CD4-positive, alpha-beta memory T cell (primary cell): ENCODE data around the gene ADM2. TPM values are rescaled to one million over a fixed set of nuclear protein-coding genes. Genes with fewer than 3 reads are reported as not detected.
A peak's percentile ranks its signal among the peaks of the same experiment; 100 is the strongest.

ENCODE experiments used
- CTCF ChIA-PET: fragments of 350-600 bp; sonication (Branson Sonifier 250); formaldehyde crosslinking; loops from one replicate; lab custom pipeline; 2021; ENCODE audit warnings: inconsistent platforms; ENCODE audit not compliant: partially characterized antibody; lab: Charles Lee
- POLR2A ChIA-PET: fragments of 350-600 bp; sonication (Branson Sonifier 250); formaldehyde crosslinking; loops from one replicate; lab custom pipeline; 2021; ENCODE audit not compliant: partially characterized antibody; lab: Charles Lee
- DNase-seq, 5 donors: peaks; one replicate each; pipeline versions ENCODE4 v3.0.0 to v3.0.0-alpha.2; 2020 to 2022; ENCODE audit warnings: mixed read lengths in 1 of 5
- H3K27ac ChIP-seq: one replicate; pipeline ENCODE4 v1.7.0; 2013; ENCODE audit warnings: low read depth, low read length
- H3K27me3 ChIP-seq: 2 replicates; pipeline ENCODE4 v1.7.0; 2013; ENCODE audit warnings: mild to moderate bottlenecking, low read length, moderate library complexity; ENCODE audit not compliant: insufficient read depth
- H3K36me3 ChIP-seq: 2 replicates; pipeline ENCODE4 v1.7.0; 2013; ENCODE audit warnings: mild to moderate bottlenecking, low read length, moderate library complexity; ENCODE audit not compliant: insufficient read depth
- H3K4me1 ChIP-seq: 2 replicates; pipeline ENCODE4 v1.7.0; 2013; ENCODE audit warnings: mild to moderate bottlenecking, low read length, moderate library complexity; ENCODE audit not compliant: insufficient read depth
- H3K4me3 ChIP-seq, 2 donors: one replicate each; pipeline ENCODE4 v1.7.0; 2013; ENCODE audit warnings: low read length in 2 of 2, mild to moderate bottlenecking in 1 of 2
- H3K9me3 ChIP-seq, 2 donors: one replicate each; pipeline ENCODE4 v1.7.0; 2013; ENCODE audit warnings: low read length in 2 of 2, control low read depth in 1 of 2; ENCODE audit not compliant: control insufficient read depth in 1 of 2
- H3K27ac Mint-ChIP-seq, 7 donors: one replicate each; pipeline ENCODE4 v1.8.0; 2020 to 2021; ENCODE audit warnings: mixed read lengths in 7 of 7, mild to moderate bottlenecking in 6 of 7, inconsistent platforms in 3 of 7, moderate library complexity in 3 of 7
- H3K27me3 Mint-ChIP-seq, 2 donors: one replicate each; pipeline ENCODE4 v1.8.0; 2020 to 2021; ENCODE audit warnings: mixed read lengths in 2 of 2
- H3K36me3 Mint-ChIP-seq, 2 donors: one replicate each; pipeline ENCODE4 v1.8.0; 2020 to 2021; ENCODE audit warnings: mixed read lengths in 2 of 2, inconsistent platforms in 1 of 2, mild to moderate bottlenecking in 1 of 2
- H3K4me1 Mint-ChIP-seq, 4 donors: one replicate each; pipeline ENCODE4 v1.8.0; 2020 to 2021; ENCODE audit warnings: mixed read lengths in 4 of 4, mild to moderate bottlenecking in 1 of 4
- H3K4me3 Mint-ChIP-seq, 8 donors: one replicate each; pipeline ENCODE4 v1.8.0; 2020 to 2021; ENCODE audit warnings: mixed read lengths in 8 of 8, mild to moderate bottlenecking in 7 of 8, moderate library complexity in 6 of 8, inconsistent platforms in 3 of 8
- H3K9me3 Mint-ChIP-seq, 8 donors: one replicate each; pipeline ENCODE4 v1.8.0; 2020 to 2021; ENCODE audit warnings: mixed read lengths in 8 of 8, mild to moderate bottlenecking in 5 of 8, inconsistent platforms in 3 of 8, moderate library complexity in 1 of 8
- intact Hi-C: fragments of 100-400 bp; cut with micrococcal nuclease; formaldehyde crosslinking; loops from one replicate; pipeline ENCODE4 v1.15.1; 2023
- polyA plus RNA-seq, 2 donors: library from polyadenylated mRNA; unstranded; fragments of 300-500 nt; fragmentation: Illumina TruSeq; gene quantifications; one replicate each; pipeline ENCODE4 v1.2.3, GENCODE V29; 2021
- total RNA-seq, 2 experiments: library from RNA; stranded (reverse); gene quantifications; one replicate each; pipeline ENCODE4 v1.2.3, GENCODE V29; 2021

The ADM2 gene
- total and polyA plus RNA-seq, 4 experiments from 2014 or later = 0.07 to 4.5 (median 2.4) TPM

DNA sequence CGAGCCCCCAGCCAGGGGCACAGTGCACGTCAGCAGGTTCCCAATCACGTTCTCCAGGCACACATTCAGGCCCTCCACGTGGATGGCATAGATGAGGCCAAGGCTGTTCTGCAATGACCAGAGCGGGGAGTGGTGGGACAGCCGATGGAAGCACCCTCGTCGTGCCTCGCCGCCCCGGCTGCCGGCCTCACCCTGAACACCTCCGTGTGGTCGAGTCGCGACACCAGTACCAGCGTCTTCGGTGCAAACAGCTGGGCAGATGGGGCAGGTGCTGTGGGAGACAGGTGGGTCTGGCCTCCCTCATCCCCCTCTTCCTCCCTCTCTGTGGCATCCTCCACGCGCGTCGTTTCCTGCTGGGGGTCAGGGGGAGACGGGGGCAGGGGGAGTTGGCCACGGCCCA is 14.0 kb upstream of the ADM2 start:
- peaks cover 42% of the 10 kb centered on the region for H3K4me1 ChIP-seq
- POLR2A ChIA-PET = interaction anchor here (2.3 to 5.0 kb wide), 4 partner anchors 9 to 81 kb away, joined by 6 to 55 read pairs (median 38); partner anchors contain the start of genes ADM2 and SCO2
- H3K9me3 Mint-ChIP-seq = no peaks in the 10 kb centered on the region
- peaks cover 17 to 46% of the 10 kb centered on the region in 2 donors for H3K36me3 Mint-ChIP-seq
- H3K4me3 Mint-ChIP-seq = no peak overlapping the region
- CTCF ChIA-PET = interaction anchor here (1.4 to 1.8 kb wide), 2 partner anchors 30 to 58 kb away, joined by 3 to 8 read pairs; partner anchors contain the start of gene SCO2
- H3K4me3 ChIP-seq = no peak overlapping the region
- H3K27ac Mint-ChIP-seq = peak overlapping the region in 4 of 7 donors; percentile 6 to 94 (median 75)
- H3K27ac ChIP-seq = peak overlapping the region; percentile 15
- no peak for DNase-seq
- H3K4me1 Mint-ChIP-seq = peaks cover 21 to 51% (median 34%) of the 10 kb centered on the region in 4 donors
- H3K27me3 ChIP-seq = no peaks in the 10 kb centered on the region
- no peaks in the 10 kb centered on the region for H3K9me3 ChIP-seq
- H3K36me3 ChIP-seq = peaks cover 52% of the 10 kb centered on the region
- intact Hi-C loops = no loop called here
- no peaks in the 10 kb centered on the region for H3K27me3 Mint-ChIP-seq

DNA sequence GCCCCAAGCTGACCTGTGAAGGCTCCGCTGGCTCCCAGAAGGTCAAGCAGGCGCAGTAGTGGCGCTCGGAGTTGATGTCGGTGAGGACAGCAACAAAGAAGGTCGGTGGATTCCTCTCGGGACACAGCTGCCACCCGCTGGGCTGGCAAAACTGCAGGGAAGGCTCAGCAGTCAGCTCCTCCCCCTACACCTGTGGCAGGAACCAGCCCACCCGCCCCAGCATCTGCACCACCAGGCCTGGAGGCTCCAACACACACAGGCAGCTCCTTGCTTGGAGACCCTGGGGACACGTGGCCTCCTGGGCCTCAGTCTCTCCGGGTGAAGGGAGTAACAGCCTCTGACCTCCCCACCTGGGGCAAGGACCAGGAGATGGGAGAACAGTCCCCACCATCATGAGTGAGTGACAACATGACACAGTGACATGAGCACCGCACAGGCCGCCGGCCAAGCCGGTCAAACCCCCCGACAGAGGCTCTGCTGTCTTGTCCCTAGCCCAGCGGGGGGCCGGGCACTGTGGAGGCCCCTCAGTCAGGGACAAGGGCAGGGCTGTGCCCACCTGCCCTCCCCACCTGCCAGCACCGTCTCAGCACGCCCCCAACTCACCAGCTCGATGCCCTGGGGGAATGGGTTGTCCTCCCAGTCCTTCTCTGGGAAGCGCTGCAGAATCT is 13.4 kb upstream of the ADM2 start:
- H3K36me3 ChIP-seq = peaks cover 48% of the 10 kb centered on the region
- no peaks in the 10 kb centered on the region for H3K9me3 Mint-ChIP-seq
- H3K27me3 Mint-ChIP-seq = no peaks in the 10 kb centered on the region
- peak overlapping the region in 2 of 8 donors; percentile 82 to 85 for H3K4me3 Mint-ChIP-seq
- peaks cover 24 to 57% (median 39%) of the 10 kb centered on the region in 4 donors for H3K4me1 Mint-ChIP-seq
- H3K4me3 ChIP-seq = no peak overlapping the region
- ChIA-PET POLR2A (interaction anchor here (0.8 to 8.1 kb wide), 8 partner anchors 10 to 153 kb away, joined by 3 to 71 read pairs (median 22); partner anchors contain the start of genes ADM2, LMF2, NCAPH2 and SCO2), CTCF (interaction anchor here (0.6 to 3.8 kb wide), 8 partner anchors 17 to 153 kb away, joined by 3 to 29 read pairs (median 6); partner anchors contain the start of gene SCO2)
- peak overlapping the region; percentile 52 to 98 (median 95) for H3K27ac Mint-ChIP-seq
- intact Hi-C loops = loop anchor here (2.0 kb wide), 1 partner anchor 15 kb away; no protein-coding TSS in a partner anchor
- no peaks in the 10 kb centered on the region for H3K27me3 ChIP-seq
- no peaks in the 10 kb centered on the region for H3K9me3 ChIP-seq
- peaks cover 15 to 44% of the 10 kb centered on the region in 2 donors for H3K36me3 Mint-ChIP-seq
- H3K4me1 ChIP-seq = peaks cover 47% of the 10 kb centered on the region
- no peak for DNase-seq
- peak overlapping the region; percentile 75 for H3K27ac ChIP-seq

DNA sequence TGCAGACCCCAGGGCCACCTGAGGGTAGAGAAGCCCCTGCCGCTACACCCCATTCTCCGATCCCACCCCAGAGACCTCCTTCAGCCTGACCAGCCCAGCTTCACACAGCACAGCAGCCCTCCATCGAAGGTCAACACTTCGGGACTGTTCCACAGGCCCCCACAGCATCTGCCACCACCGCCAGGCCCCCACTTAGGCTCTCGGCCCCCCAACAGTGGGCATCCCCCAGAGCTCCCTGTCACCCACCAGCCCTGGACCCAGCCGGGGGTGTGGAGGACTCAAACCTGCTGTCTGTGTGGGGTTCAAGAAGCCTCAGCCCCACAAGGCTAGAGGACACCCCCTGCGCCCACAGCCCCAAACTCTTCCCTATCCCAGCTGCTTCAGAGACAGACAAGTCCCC is 12.7 kb upstream of the ADM2 start:
- H3K27ac ChIP-seq = peak overlapping the region; percentile 75
- peaks cover 55% of the 10 kb centered on the region for H3K4me1 ChIP-seq
- H3K4me3 ChIP-seq = no peak overlapping the region
- H3K4me1 Mint-ChIP-seq = peaks cover 30 to 64% (median 46%) of the 10 kb centered on the region in 4 donors
- peak overlapping the region; percentile 89 to 98 (median 96) for H3K27ac Mint-ChIP-seq
- CTCF ChIA-PET = interaction anchor here (0.6 to 3.8 kb wide), 7 partner anchors 18 to 152 kb away, joined by 3 to 29 read pairs (median 6); partner anchors contain the start of genes SCO2 and SYCE3
- H3K4me3 Mint-ChIP-seq = peak overlapping the region in 6 of 8 donors; percentile 25 to 88 (median 82)
- H3K36me3 ChIP-seq = peaks cover 41% of the 10 kb centered on the region
- no peak for DNase-seq
- no peaks in the 10 kb centered on the region for H3K27me3 ChIP-seq
- no peaks in the 10 kb centered on the region for H3K27me3 Mint-ChIP-seq
- H3K9me3 ChIP-seq = no peaks in the 10 kb centered on the region
- POLR2A ChIA-PET = interaction anchor here (0.7 to 8.1 kb wide), 14 partner anchors 10 to 152 kb away, joined by 3 to 71 read pairs (median 8); partner anchors contain the start of genes ADM2, LMF2, NCAPH2 and SCO2
- H3K36me3 Mint-ChIP-seq = peaks cover 15 to 42% of the 10 kb centered on the region in 2 donors
- H3K9me3 Mint-ChIP-seq = no peaks in the 10 kb centered on the region
- intact Hi-C loops = loop anchor here (2.0 kb wide), 1 partner anchor 16 kb away; no protein-coding TSS in a partner anchor

DNA sequence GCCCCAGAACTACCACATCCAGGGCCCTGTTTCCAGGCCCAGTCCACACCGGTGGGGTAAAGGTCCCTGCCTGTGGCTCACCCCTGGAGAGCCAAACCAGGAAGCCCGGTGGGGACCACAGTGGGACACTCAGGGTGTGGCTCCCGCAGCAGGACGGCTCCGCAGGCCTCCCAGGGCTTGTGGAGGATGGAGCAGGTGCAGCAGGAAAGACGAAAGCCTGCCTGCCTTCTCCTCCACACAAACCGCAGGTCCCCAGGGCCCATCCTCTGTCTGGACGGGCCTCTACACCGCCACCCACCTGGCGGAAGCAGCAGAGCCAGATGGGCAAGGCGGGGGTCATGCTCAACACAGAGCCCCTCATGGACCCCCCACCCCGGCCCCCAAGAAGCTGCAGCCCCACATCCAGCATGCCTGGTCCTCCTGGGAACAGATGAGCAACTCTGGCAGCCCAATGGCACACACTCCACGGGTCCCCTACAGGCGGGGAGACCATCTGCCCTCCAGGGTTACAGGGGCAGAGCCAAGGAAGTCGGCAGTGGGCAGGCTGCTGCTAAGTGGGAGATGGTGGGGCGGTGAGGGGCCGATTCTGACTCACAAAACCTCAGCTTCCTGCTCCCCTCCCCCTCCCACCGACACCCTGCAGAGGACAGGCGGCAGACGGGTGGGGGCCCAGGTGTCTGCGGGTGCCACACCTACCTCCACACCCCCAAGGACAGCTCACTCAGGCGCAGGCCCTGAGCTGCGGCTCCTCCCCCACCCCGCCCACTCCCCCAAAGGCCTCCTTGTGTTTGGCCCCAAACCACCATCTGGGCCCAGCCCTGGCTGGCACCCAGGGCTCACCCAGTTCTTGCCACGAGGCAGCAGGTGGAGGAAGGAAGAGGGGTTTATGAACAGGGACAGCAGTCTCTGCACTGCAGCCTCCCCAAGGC is 11.7 kb upstream of the ADM2 start:
- peaks cover 35 to 69% (median 51%) of the 10 kb centered on the region in 4 donors for H3K4me1 Mint-ChIP-seq
- no peaks in the 10 kb centered on the region for H3K27me3 Mint-ChIP-seq
- H3K4me3 Mint-ChIP-seq = peak overlapping the region; percentile 74 to 88 (median 84)
- H3K36me3 Mint-ChIP-seq = peaks cover 11 to 38% of the 10 kb centered on the region in 2 donors
- ChIA-PET CTCF (interaction anchor here (0.7 to 3.8 kb wide), 15 partner anchors 10 to 279 kb away, joined by 3 to 29 read pairs (median 4); partner anchors contain the start of genes SCO2 and SYCE3), POLR2A (interaction anchor here (0.7 to 8.1 kb wide), 34 partner anchors 10 to 279 kb away, joined by 3 to 71 read pairs (median 5); partner anchors contain the start of genes ADM2, ARSA, CHKB and HDAC10)
- intact Hi-C loops = loop anchor here (1.0 to 10.0 kb wide), 6 partner anchors 12 to 215 kb away; partner anchors contain the start of genes ADM2, CHKB and HDAC10
- Histone ChIP-seq H3K4me1 (peaks cover 58% of the 10 kb centered on the region), H3K27me3 (no peaks in the 10 kb centered on the region), H3K4me3 (peak overlapping the region; percentile 42 to 51), H3K36me3 (peaks cover 32% of the 10 kb centered on the region), H3K9me3 (no peaks in the 10 kb centered on the region), H3K27ac (peak overlapping the region; percentile 75)
- DNase-seq = peak; percentile 96 to 99 (median 97)
- no peaks in the 10 kb centered on the region for H3K9me3 Mint-ChIP-seq
- peak overlapping the region; percentile 89 to 98 (median 96) for H3K27ac Mint-ChIP-seq

DNA sequence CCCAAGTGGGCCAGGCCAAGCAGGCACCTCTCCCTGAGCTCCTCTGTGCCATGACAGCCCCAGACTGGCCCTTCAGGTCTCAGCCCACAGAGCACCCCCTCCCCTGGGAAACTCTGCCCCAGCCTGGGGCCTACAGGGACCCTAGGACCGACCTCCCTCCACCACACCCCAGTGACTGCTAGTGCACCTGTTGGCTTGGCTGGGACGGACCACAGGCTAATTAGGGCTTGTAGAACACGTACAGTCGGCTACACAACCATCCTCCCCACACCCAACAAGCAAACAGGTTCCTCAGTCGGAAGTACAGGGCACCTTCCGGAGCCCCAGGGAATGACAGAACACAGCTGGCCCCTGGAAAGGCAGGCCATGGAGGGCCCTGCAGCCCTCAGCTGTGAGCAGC is 10.9 kb upstream of the ADM2 start:
- Histone ChIP-seq H3K4me1 (peaks cover 63% of the 10 kb centered on the region), H3K9me3 (no peaks in the 10 kb centered on the region), H3K27ac (peak overlapping the region; percentile 75), H3K36me3 (peaks cover 23% of the 10 kb centered on the region), H3K4me3 (peak overlapping the region; percentile 40 to 43), H3K27me3 (no peaks in the 10 kb centered on the region)
- CTCF ChIA-PET = interaction anchor here (0.7 to 3.8 kb wide), 15 partner anchors 9 to 150 kb away, joined by 3 to 29 read pairs (median 4); partner anchors contain the start of genes SCO2 and SYCE3
- Mint-ChIP-seq H3K27me3 (no peaks in the 10 kb centered on the region), H3K4me3 (peak overlapping the region; percentile 74 to 88 (median 84)), H3K27ac (peak overlapping the region; percentile 89 to 98 (median 96)), H3K4me1 (peaks cover 35 to 71% (median 53%) of the 10 kb centered on the region in 4 donors), H3K9me3 (no peaks in the 10 kb centered on the region), H3K36me3 (peaks cover 11 to 35% of the 10 kb centered on the region in 2 donors)
- intact Hi-C loops = loop anchor here (1.0 to 10.0 kb wide), 5 partner anchors 11 to 216 kb away; partner anchors contain the start of genes ADM2, CHKB and HDAC10
- DNase-seq = peak in 1 of 5 donors; percentile 44
- POLR2A ChIA-PET = interaction anchor here (0.7 to 8.1 kb wide), 30 partner anchors 9 to 279 kb away, joined by 3 to 71 read pairs (median 6); partner anchors contain the start of genes ADM2, ARSA, CHKB and HDAC10
